Superior temporal gyrus (tissue), 1 donor: ENCODE measurements around the gene ATPAF2.
A peak's percentile ranks its signal among the peaks of the same experiment; 100 is the strongest.
"Not testable (repeated sequence)": the region's sequence is repeated elsewhere in the genome, so short reads cannot be mapped to it uniquely, and the experiment has no call there.

Experiments
- DNase-seq: peaks from one replicate; pipeline ENCODE4 v3.0.0-alpha.2; 2016; ENCODE audit errors: extremely low spot score

Gene ATPAF2

GRCh38 chr17:18009609-18010420, 29.2 kb downstream of the ATPAF2 start:
- no peak for DNase-seq

- DNase-seq = no peak
These were observed 30.3 kb downstream of the ATPAF2 start for GRCh38 chr17:18008496-18009268.

GRCh38 chr17:18006495-18007239, 32.3 kb downstream of the ATPAF2 start:
- DNase-seq = no peak

GRCh38 chr17:18005496-18005895, 33.5 kb downstream of the ATPAF2 start:
- no peak for DNase-seq

GRCh38 chr17:18004884-18005305, 34.1 kb downstream of the ATPAF2 start:
- no peak for DNase-seq

GRCh38 chr17:18004345-18004744, 34.6 kb downstream of the ATPAF2 start:
- no peak for DNase-seq

GRCh38 chr17:18002171-18002570, 36.8 kb downstream of the ATPAF2 start:
- no peak for DNase-seq

- DNase-seq = no peak
These were observed 38.9 kb downstream of the ATPAF2 start for GRCh38 chr17:18000030-18000408.

- DNase-seq = no peak
These were observed 39.5 kb downstream of the ATPAF2 start for GRCh38 chr17:17999364-18000029.

GRCh38 chr17:17998934-17999333, 40.0 kb downstream of the ATPAF2 start:
- DNase-seq = no peak

- not testable (repeated sequence) for DNase-seq
These were observed 43.1 kb downstream of the ATPAF2 start for GRCh38 chr17:17995887-17996286.

GRCh38 chr17:17994271-17995069, 44.5 kb downstream of the ATPAF2 start:
- peak; percentile 38 for DNase-seq

GRCh38 chr17:17993852-17994251, 45.1 kb downstream of the ATPAF2 start:
- no peak for DNase-seq

GRCh38 chr17:17993366-17993765, 45.6 kb downstream of the ATPAF2 start:
- DNase-seq = no peak

GRCh38 chr17:17990282-17990681, 48.7 kb downstream of the ATPAF2 start:
- no peak for DNase-seq

GRCh38 chr17:17989618-17990017, 49.4 kb downstream of the ATPAF2 start:
- DNase-seq = no peak

- DNase-seq = no peak
These were observed 49.9 kb downstream of the ATPAF2 start for GRCh38 chr17:17989081-17989480.

GRCh38 chr17:17988427-17988945, 50.5 kb downstream of the ATPAF2 start:
- no peak for DNase-seq

- DNase-seq = no peak
These were observed 51.1 kb downstream of the ATPAF2 start for GRCh38 chr17:17987901-17988300.

GRCh38 chr17:17987187-17987896, 51.6 kb downstream of the ATPAF2 start:
- DNase-seq = no peak
